ENCODE measurements around the gene KLHL8.

DNA sequence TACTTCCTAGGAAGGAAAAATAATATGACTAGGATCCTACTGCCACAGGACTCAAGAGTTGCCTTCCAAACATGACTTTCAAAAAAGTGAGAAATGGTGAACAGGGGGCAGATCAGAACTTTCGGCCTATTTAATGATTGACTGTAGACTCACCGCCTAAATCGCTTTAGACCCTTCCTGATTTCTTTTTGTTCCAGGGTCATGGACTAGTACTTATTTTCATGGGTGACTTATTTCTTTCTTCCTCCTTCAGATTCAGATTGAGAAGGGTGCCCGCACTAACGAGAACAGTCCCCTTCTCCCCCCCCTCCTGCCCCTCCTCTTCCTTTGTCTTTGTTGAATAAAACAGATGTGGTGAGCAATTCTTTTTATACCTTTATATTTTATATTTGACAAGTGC lies 48.0 kb upstream of the KLHL8 start:
- TF ChIP-seq EZH2 (IDR thresholded peaks at IDR 0.05; ENCODE audit: borderline replicate concordance, insufficient read depth, low read length, poor library complexity, severe bottlenecking) (no peak), TAF1 (IDR thresholded peaks at IDR 0.05; ENCODE audit: low read depth) (no peak)

Data from neural cell (in vitro differentiated cells).